Measurements from ENCODE around the gene CCDC7.

DNA sequence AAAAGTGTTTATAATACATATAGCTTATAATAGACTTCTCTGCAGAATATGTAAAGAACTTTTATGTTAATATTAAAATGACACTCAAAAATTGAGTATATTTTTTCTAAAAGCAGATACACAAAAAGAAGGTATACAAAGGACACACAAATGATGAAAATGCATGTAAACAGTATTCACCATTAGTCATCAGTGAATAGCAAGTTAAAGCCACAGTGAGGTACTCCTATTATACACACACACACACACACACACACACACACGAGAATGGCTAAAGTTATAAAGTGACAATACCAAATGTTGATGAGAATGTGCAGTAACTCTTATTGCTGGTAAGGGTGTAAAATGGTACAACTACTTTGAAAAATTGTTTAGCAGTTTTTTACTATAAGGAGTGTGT is 419.2 kb downstream of the CCDC7 start:
- TF ChIP-seq POLR2AphosphoS5 (IDR thresholded peaks at IDR 0.05; ENCODE audit: low read depth, low read length) = no peak
- TF ChIP-seq, protein P1, sequence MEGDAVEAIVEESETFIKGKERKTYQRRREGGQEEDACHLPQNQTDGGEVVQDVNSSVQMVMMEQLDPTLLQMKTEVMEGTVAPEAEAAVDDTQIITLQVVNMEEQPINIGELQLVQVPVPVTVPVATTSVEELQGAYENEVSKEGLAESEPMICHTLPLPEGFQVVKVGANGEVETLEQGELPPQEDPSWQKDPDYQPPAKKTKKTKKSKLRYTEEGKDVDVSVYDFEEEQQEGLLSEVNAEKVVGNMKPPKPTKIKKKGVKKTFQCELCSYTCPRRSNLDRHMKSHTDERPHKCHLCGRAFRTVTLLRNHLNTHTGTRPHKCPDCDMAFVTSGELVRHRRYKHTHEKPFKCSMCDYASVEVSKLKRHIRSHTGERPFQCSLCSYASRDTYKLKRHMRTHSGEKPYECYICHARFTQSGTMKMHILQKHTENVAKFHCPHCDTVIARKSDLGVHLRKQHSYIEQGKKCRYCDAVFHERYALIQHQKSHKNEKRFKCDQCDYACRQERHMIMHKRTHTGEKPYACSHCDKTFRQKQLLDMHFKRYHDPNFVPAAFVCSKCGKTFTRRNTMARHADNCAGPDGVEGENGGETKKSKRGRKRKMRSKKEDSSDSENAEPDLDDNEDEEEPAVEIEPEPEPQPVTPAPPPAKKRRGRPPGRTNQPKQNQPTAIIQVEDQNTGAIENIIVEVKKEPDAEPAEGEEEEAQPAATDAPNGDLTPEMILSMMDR (IDR thresholded peaks at IDR 0.05) = no peak
